Fibroblast of lung (primary cell): Measurements from ENCODE around the gene DLD. TPM values are rescaled to one million over a fixed set of nuclear protein-coding genes. Genes with fewer than 3 reads are reported as not detected.

Source experiments
- DNase-seq, 2 donors: peaks; one replicate each; pipeline versions ENCODE4 v3.0.0 to v3.0.0-alpha.2; 2010; ENCODE audit warnings: low read depth in 2 of 2
- H2AFZ ChIP-seq: 2 replicates; pipeline ENCODE4 v1.5.1; 2012; ENCODE audit warnings: low read length, control low read depth, inconsistent platforms
- H3K27ac ChIP-seq: 2 replicates; pipeline ENCODE4 v1.5.1; 2011; ENCODE audit warnings: low read length, control low read depth; ENCODE audit not compliant: insufficient read depth
- H3K27me3 ChIP-seq: 2 replicates; pipeline ENCODE4 v1.5.1; 2011; ENCODE audit warnings: mild to moderate bottlenecking, low read length; ENCODE audit not compliant: control insufficient read depth, insufficient read depth
- H3K36me3 ChIP-seq: 2 replicates; pipeline ENCODE4 v1.5.1; 2011; ENCODE audit warnings: low read length; ENCODE audit not compliant: control insufficient read depth, insufficient read depth
- H3K4me1 ChIP-seq: 2 replicates; pipeline ENCODE4 v1.5.1; 2011; ENCODE audit warnings: low read length; ENCODE audit not compliant: control insufficient read depth, insufficient read depth; ENCODE audit errors: extremely low read depth
- H3K4me2 ChIP-seq: 2 replicates; pipeline ENCODE4 v1.5.1; 2011; ENCODE audit warnings: low read length, control low read depth; ENCODE audit not compliant: insufficient read depth; ENCODE audit errors: extremely low read depth
- H3K4me3 ChIP-seq, 4 experiments: fragments of 200-600 bp in 1 of 4; sonication (generic) in 1 of 4; replicated peaks in 1 of 4; 2 replicates each; pipeline ENCODE4 v1.5.1; 2011 to 2016; ENCODE audit warnings: low read length in 4 of 4, low read depth in 3 of 4, mild to moderate bottlenecking in 3 of 4, control low read depth in 2 of 4, inconsistent platforms in 1 of 4, mixed read lengths in 1 of 4; ENCODE audit not compliant: insufficient read depth in 1 of 4; ENCODE audit errors: control extremely low read depth in 1 of 4
- H3K79me2 ChIP-seq: 2 replicates; pipeline ENCODE4 v1.5.1; 2012; ENCODE audit warnings: mild to moderate bottlenecking, low read length, inconsistent platforms; ENCODE audit not compliant: control insufficient read depth, insufficient read depth
- H3K9ac ChIP-seq: 2 replicates; pipeline ENCODE4 v1.5.1; 2011; ENCODE audit warnings: mild to moderate bottlenecking, low read length, control low read depth; ENCODE audit not compliant: insufficient read depth
- H3K9me3 ChIP-seq: 2 replicates; pipeline ENCODE4 v1.5.1; 2012; ENCODE audit warnings: low read depth, low read length; ENCODE audit not compliant: control insufficient read depth, insufficient read depth
- H4K20me1 ChIP-seq: 2 replicates; pipeline ENCODE4 v1.5.1; 2011; ENCODE audit warnings: low read length; ENCODE audit not compliant: control insufficient read depth, insufficient read depth; ENCODE audit errors: extremely low read depth
- EZH2 ChIP-seq: IDR thresholded peaks from 2 replicates; pipeline ENCODE4 v1.5.1; 2012; ENCODE audit warnings: low read length, control low read depth, mild to moderate bottlenecking; ENCODE audit errors: missing control alignments
- polyA plus RNA-seq, 2 donors: library from polyadenylated mRNA; depleted of rRNA in 1 of 2; stranded (reverse) in 1 of 2; unstranded in 1 of 2; fragments of >200 nt; gene quantifications; 2 replicates each; pipeline ENCODE4 v1.2.1, GENCODE V29; 2011 to 2012; ENCODE audit warnings: missing spikeins in 1 of 2
- total RNA-seq: library from RNA; depleted of rRNA; stranded (reverse); fragments of >200 nt; gene quantifications from 2 replicates; pipeline ENCODE4 v1.2.1, GENCODE V29; 2014
- TF ChIP-seq, protein P1 (sequence below), 2 donors: IDR thresholded peaks in 1 of 2; conservative IDR thresholded peaks in 1 of 2; 1 replicate in 1 of 2; 2 replicates in 1 of 2; pipeline ENCODE4 v1.5.1; 2011 to 2012; ENCODE audit warnings: low read length in 2 of 2, control low read depth in 1 of 2, inconsistent platforms in 1 of 2, low read depth in 1 of 2, mild to moderate bottlenecking in 1 of 2

The DLD gene
- total and polyA plus RNA-seq, 2 donors (not counting 1 experiment from before 2014, with no cell fraction given), result 48.6 to 160 TPM

DNA sequence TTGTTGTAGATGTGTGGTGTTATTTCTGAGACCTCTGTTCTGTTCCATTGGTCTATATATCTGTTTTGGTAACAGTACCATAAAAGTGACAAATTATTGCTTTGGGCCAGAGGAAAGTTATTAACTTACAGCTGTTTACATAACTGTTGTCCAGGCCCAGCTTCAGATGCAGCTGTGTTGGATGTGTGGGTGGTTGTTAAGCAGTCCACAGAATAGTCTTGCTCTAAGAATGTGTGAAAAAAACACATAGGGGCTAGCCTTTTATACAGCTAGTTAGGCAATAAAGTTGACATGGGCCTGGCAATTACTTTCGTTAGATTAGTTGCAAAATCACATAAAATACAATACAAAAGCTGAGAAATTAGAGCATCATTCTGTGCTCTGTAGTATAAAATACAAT lies 31.9 kb downstream of the DLD start:
- no peak overlapping the region for H3K9ac ChIP-seq
- H3K27ac ChIP-seq, result no peak overlapping the region
- no peak overlapping the region for H2AFZ ChIP-seq
- H3K36me3 ChIP-seq, result peaks cover 18% of the 10 kb centered on the region
- TF ChIP-seq, protein P1, sequence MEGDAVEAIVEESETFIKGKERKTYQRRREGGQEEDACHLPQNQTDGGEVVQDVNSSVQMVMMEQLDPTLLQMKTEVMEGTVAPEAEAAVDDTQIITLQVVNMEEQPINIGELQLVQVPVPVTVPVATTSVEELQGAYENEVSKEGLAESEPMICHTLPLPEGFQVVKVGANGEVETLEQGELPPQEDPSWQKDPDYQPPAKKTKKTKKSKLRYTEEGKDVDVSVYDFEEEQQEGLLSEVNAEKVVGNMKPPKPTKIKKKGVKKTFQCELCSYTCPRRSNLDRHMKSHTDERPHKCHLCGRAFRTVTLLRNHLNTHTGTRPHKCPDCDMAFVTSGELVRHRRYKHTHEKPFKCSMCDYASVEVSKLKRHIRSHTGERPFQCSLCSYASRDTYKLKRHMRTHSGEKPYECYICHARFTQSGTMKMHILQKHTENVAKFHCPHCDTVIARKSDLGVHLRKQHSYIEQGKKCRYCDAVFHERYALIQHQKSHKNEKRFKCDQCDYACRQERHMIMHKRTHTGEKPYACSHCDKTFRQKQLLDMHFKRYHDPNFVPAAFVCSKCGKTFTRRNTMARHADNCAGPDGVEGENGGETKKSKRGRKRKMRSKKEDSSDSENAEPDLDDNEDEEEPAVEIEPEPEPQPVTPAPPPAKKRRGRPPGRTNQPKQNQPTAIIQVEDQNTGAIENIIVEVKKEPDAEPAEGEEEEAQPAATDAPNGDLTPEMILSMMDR (conservative IDR thresholded peaks at IDR 0.05 in 1 of 2, IDR thresholded peaks at IDR 0.05 in 1 of 2; ENCODE audit: low read depth in 1 of 2, low read length in 2 of 2), result no peak
- no peak for TF ChIP-seq EZH2
- no peaks in the 10 kb centered on the region for H4K20me1 ChIP-seq
- H3K9me3 ChIP-seq, result no peaks in the 10 kb centered on the region
- no peak for DNase-seq
- no peaks in the 10 kb centered on the region for H3K27me3 ChIP-seq
- peaks cover 1% of the 10 kb centered on the region for H3K79me2 ChIP-seq
- no peak overlapping the region for H3K4me3 ChIP-seq
- no peak overlapping the region for H3K4me2 ChIP-seq
- H3K4me1 ChIP-seq, result no peaks in the 10 kb centered on the region

DNA sequence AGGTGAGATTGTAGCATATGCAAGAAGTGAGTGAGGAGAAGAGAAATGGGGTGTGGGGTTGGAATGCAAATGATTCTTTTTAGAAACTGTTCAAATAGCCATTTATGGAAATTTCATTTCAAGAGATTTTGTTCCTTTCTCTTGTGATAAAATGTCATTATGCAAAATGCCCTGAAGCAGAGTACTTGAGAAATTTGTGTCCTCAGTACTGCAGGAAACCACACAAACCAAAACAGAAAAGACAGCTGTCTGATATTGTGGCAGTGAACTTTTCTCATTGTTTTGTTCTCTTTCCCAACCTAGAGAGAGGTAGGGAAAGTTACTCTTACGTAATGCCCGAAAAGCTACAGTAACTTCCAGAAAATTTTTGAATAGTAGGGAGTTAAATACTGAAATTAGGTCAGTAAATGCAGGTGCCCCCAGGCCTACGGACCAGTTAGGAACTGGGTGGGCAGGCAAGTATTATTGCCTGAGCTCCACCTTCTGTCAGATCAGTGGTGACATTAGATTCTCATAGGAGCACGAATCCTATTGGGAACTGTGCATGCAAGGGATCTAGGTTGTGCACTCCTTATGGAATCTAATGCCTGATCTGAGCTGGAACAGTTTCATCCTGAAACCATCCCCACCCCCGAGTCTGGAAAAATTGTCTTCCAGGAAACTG lies 34.0 kb downstream of the DLD start:
- no peaks in the 10 kb centered on the region for H4K20me1 ChIP-seq
- H3K4me2 ChIP-seq, result no peak overlapping the region
- H2AFZ ChIP-seq, result no peak overlapping the region
- H3K9me3 ChIP-seq, result no peaks in the 10 kb centered on the region
- peaks cover 1% of the 10 kb centered on the region for H3K79me2 ChIP-seq
- H3K9ac ChIP-seq, result no peak overlapping the region
- H3K4me1 ChIP-seq, result no peaks in the 10 kb centered on the region
- H3K27me3 ChIP-seq, result no peaks in the 10 kb centered on the region
- H3K4me3 ChIP-seq, result no peak overlapping the region
- TF ChIP-seq, protein P1 (conservative IDR thresholded peaks at IDR 0.05 in 1 of 2, IDR thresholded peaks at IDR 0.05 in 1 of 2; ENCODE audit: low read depth in 1 of 2, low read length in 2 of 2), result no peak
- no peak for TF ChIP-seq EZH2
- DNase-seq, result no peak
- peaks cover 21% of the 10 kb centered on the region for H3K36me3 ChIP-seq
- no peak overlapping the region for H3K27ac ChIP-seq

DNA sequence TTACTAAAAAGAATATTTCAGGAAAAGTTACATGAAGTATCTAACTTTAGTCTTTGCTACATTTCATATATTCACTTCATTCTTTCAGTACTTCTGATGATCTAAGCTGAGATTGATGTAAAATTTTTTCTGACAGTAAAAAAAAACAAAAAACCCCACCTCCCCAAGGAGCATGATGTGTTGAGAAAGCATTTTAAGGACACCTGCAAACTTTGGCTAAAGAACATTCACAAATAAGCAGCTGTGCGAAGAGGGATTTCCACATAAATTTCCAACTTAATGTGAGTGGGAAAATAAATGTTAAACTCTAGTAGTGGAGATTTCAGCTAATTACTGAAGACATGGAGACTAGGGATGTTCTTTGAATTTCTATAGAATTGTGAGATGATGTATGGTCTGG lies 35.5 kb downstream of the DLD start:
- Histone ChIP-seq H2AFZ (no peak overlapping the region), H3K4me2 (no peak overlapping the region), H3K9me3 (no peaks in the 10 kb centered on the region), H3K36me3 (peaks cover 21% of the 10 kb centered on the region), H3K27ac (no peak overlapping the region), H4K20me1 (no peaks in the 10 kb centered on the region), H3K79me2 (peaks cover 1% of the 10 kb centered on the region), H3K27me3 (no peaks in the 10 kb centered on the region), H3K4me1 (no peaks in the 10 kb centered on the region), H3K4me3 (no peak overlapping the region), H3K9ac (no peak overlapping the region)
- DNase-seq, result no peak
- no peak for TF ChIP-seq EZH2
- TF ChIP-seq, protein P1 (conservative IDR thresholded peaks at IDR 0.05 in 1 of 2, IDR thresholded peaks at IDR 0.05 in 1 of 2; ENCODE audit: low read depth in 1 of 2, low read length in 2 of 2), result no peak
